ENCODE results near the gene CDKAL1. TPM values are rescaled to one million over a fixed set of nuclear protein-coding genes. Genes with fewer than 3 reads are reported as not detected.

The CDKAL1 gene
- total and polyA plus RNA-seq, 9 of the 15 experiments (the other 6 are each of a cell fraction or from before 2014, with no cell fraction given): 11.2 to 36.3 (median 20.1) TPM

- Histone ChIP-seq H2AFZ (ENCODE audit: low read depth, low read length) (peak overlapping the region; percentile 35), H3K9me3 (replicated peaks; ENCODE audit: control insufficient read depth, insufficient read depth, low read depth, low read length) (no peaks in the 10 kb centered on the region), H3K79me2 (ENCODE audit: control insufficient read depth, insufficient read depth, low read length) (no peaks in the 10 kb centered on the region), H3K27ac (ENCODE audit: extremely low read depth, low read depth, low read length) (peak overlapping the region; percentile 80), H3K4me2 (ENCODE audit: insufficient read depth, low read length) (peak overlapping the region; percentile 61), H3K9me1 (ENCODE audit: control insufficient read depth, insufficient read depth, low read length) (no peaks in the 10 kb centered on the region), H3K27me3 (ENCODE audit: control insufficient read depth in 2 of 2, insufficient read depth in 2 of 2, low read length in 2 of 2) (no peaks in the 10 kb centered on the region), H3K9ac (ENCODE audit: insufficient read depth in 1 of 2, low read depth in 2 of 2, low read length in 2 of 2) (peak overlapping the region in 1 of 2 experiments; percentile 56; a peak in 2 of 4 replicates), H3K4me1 (replicated peaks in 1 of 2; ENCODE audit: control insufficient read depth in 2 of 2, insufficient read depth in 2 of 2, low read length in 2 of 2) (peaks cover 8 to 20% of the 10 kb centered on the region in 2 experiments), H3K4me3 (no peak overlapping the region), H4K20me1 (replicated peaks; ENCODE audit: control insufficient read depth, insufficient read depth, low read length) (no peaks in the 10 kb centered on the region), H3K36me3 (ENCODE audit: control insufficient read depth, insufficient read depth, low read length) (no peaks in the 10 kb centered on the region; the same call in 2 of the 3 replicates)
- intact Hi-C loops (cut with micrococcal nuclease) (no loop called here), in situ Hi-C loops (cut with MboI) (no loop called here)
- whole genome bisulfite sequencing (ENCODE audit: insufficient coverage, low coverage, missing lambda C conversion rate): 20% methylated on average over 3 of the region's 3 CpGs
- FAIRE-seq (no peak), DNase-seq (ENCODE audit: extremely low read depth in 1 of 4, low spot score in 3 of 4) (no peak), ATAC-seq (peak; percentile 42; the same call in 2 of the 3 replicates)
- TF ChIP-seq DMBX1 (CRISPR knock-in tag; IDR thresholded peaks at IDR 0.05; ENCODE audit: borderline replicate concordance) (no peak), PRDM10 (IDR thresholded peaks at IDR 0.05; ENCODE audit: partially characterized antibody) (peak; percentile 12), ZNF318 (IDR thresholded peaks at IDR 0.05; ENCODE audit: borderline replicate concordance in 1 of 2, low read depth in 1 of 2) (0 out of 4 replicates have a peak, but pooled peaks of 1 of the 2 experiments have one; percentile 22), HMGN3 (IDR thresholded peaks at IDR 0.05; ENCODE audit: borderline replicate concordance, extremely low read depth, insufficient read length, low read depth, low read length) (peak; percentile 17), FOXO4 (CRISPR knock-in tag; IDR thresholded peaks at IDR 0.05) (0 out of 2 replicates have a peak, but pooled peaks have one; percentile 17), MLX (CRISPR knock-in tag; conservative IDR thresholded peaks at IDR 0.05) (no peak)
- no TSS peak for BruUV-seq (replicated peaks)
- ChIA-PET POLR2A (interaction anchor here (1.0 to 1.6 kb wide), 4 partner anchors 9 to 20 kb away, joined by 3 to 5 read pairs (median 4); no protein-coding TSS in a partner anchor), CTCF (ENCODE audit: low intra/inter-chr PET ratio) (no interaction called here)
These were observed 276.5 kb downstream of the CDKAL1 start for GRCh38 chr6:20810727-20811108.

Data from K562 (cell line).